IMR-90 (cell line): Measurements from ENCODE around the gene LRRC37B. TPM values are rescaled to one million over a fixed set of nuclear protein-coding genes. Genes with fewer than 3 reads are reported as not detected.

Source experiments
- ATAC-seq: fragments of 200-7000 bp; cut with Tn5 transposase; 2 replicates; pipeline ENCODE4 v1.9.1; 2020; ENCODE audit warnings: low read depth, mild to moderate bottlenecking, moderate library complexity
- BruUV-seq: library from RNA; stranded (reverse); fragments of 400-500 nt; replicated peaks from 2 replicates; lab custom pipeline; 2021; lab: Mats Ljungman, UMichigan
- CTCF ChIA-PET: fragments of 300-600 bp; formaldehyde crosslinking; extraction: SDS; loops from one replicate; lab custom pipeline; 2021; ENCODE audit warnings: antibody characterized with exemption; lab: Yijun Ruan, JAX
- POLR2A ChIA-PET: fragments of 300-600 bp; sonication (Branson Sonifier 250); formaldehyde crosslinking; loops from one replicate; lab custom pipeline; 2022; ENCODE audit warnings: antibody characterized with exemption; ENCODE audit not compliant: unreplicated experiment; lab: Charles Lee
- DNase-seq: peaks from one replicate; pipeline ENCODE4 v3.0.0; 2013
- H2AFZ ChIP-seq: replicated peaks from 2 replicates; pipeline ENCODE3; 2013; ENCODE audit warnings: low read length, mild to moderate bottlenecking; ENCODE audit not compliant: poor library complexity
- H2AK5ac ChIP-seq: 2 replicates; pipeline ENCODE4 v1.6.1; 2013; ENCODE audit warnings: low read depth, low read length, inconsistent platforms
- H2AK9ac ChIP-seq: replicated peaks from 2 replicates; pipeline ENCODE3; 2013; ENCODE audit warnings: mild to moderate bottlenecking, low read depth, low read length, moderate library complexity; ENCODE audit not compliant: poor library complexity
- H2BK120ac ChIP-seq: 2 replicates; pipeline ENCODE4 v1.6.1; 2013; ENCODE audit warnings: low read depth, low read length, inconsistent platforms
- H2BK15ac ChIP-seq: 3 replicates; pipeline ENCODE4 v1.6.1; 2013; ENCODE audit warnings: low read depth, low read length, inconsistent platforms
- H2BK20ac ChIP-seq: 2 replicates; pipeline ENCODE4 v1.6.1; 2013; ENCODE audit warnings: low read depth, mild to moderate bottlenecking, inconsistent platforms, low read length, moderate library complexity
- H2BK5ac ChIP-seq: 2 replicates; pipeline ENCODE4 v1.6.1; 2013; ENCODE audit warnings: mild to moderate bottlenecking, low read depth, low read length, inconsistent platforms; ENCODE audit not compliant: poor library complexity, severe bottlenecking
- H3K14ac ChIP-seq: replicated peaks from 2 replicates; pipeline ENCODE4 v1.6.1; 2013; ENCODE audit warnings: low read depth, low read length, inconsistent platforms
- H3K18ac ChIP-seq: 2 replicates; pipeline ENCODE4 v1.6.1; 2013; ENCODE audit warnings: low read depth, low read length, control low read depth
- H3K23ac ChIP-seq: 2 replicates; pipeline ENCODE4 v1.6.1; 2013; ENCODE audit warnings: low read depth, low read length, inconsistent platforms
- H3K27ac ChIP-seq: 2 replicates; pipeline ENCODE4 v1.5.1; 2013; ENCODE audit warnings: mild to moderate bottlenecking, control low read depth, low read length; ENCODE audit not compliant: insufficient read depth
- H3K27me3 ChIP-seq: 2 replicates; pipeline ENCODE4 v1.6.1; 2013; ENCODE audit warnings: low read length; ENCODE audit not compliant: control insufficient read depth, insufficient read depth
- H3K36me3 ChIP-seq: 2 replicates; pipeline ENCODE4 v1.6.1; 2013; ENCODE audit warnings: low read length, mixed read lengths; ENCODE audit not compliant: control insufficient read depth, insufficient read depth
- H3K4ac ChIP-seq: 2 replicates; pipeline ENCODE4 v1.6.1; 2013; ENCODE audit warnings: low read depth, low read length, inconsistent platforms
- H3K4me1 ChIP-seq: 2 replicates; pipeline ENCODE4 v1.6.1; 2013; ENCODE audit warnings: low read length, mixed read lengths; ENCODE audit not compliant: control insufficient read depth, insufficient read depth
- H3K4me2 ChIP-seq: 2 replicates; pipeline ENCODE4 v1.6.1; 2013; ENCODE audit warnings: low read depth, mild to moderate bottlenecking, control low read depth, low read length, moderate library complexity
- H3K4me3 ChIP-seq: 2 replicates; pipeline ENCODE4 v1.5.1; 2013; ENCODE audit warnings: low read depth, mild to moderate bottlenecking, control low read depth, low read length, moderate library complexity; ENCODE audit not compliant: insufficient read depth
- H3K56ac ChIP-seq: 2 replicates; pipeline ENCODE4 v1.6.1; 2013; ENCODE audit warnings: low read length, inconsistent platforms; ENCODE audit not compliant: insufficient read depth; ENCODE audit errors: extremely low read depth
- H3K79me1 ChIP-seq, 2 experiments: 2 replicates each; pipeline ENCODE4 v1.6.1; 2013; ENCODE audit warnings: low read length in 2 of 2, inconsistent platforms in 1 of 2, low read depth in 1 of 2
- H3K9ac ChIP-seq: 2 replicates; pipeline ENCODE4 v1.6.1; 2013; ENCODE audit warnings: low read depth, low read length, control low read depth
- H3K9me1 ChIP-seq: 2 replicates; pipeline ENCODE4 v1.6.1; 2013; ENCODE audit warnings: low read length, inconsistent platforms; ENCODE audit not compliant: insufficient read depth
- H3K9me3 ChIP-seq: 2 replicates; pipeline ENCODE4 v1.6.1; 2013; ENCODE audit warnings: low read length; ENCODE audit not compliant: control insufficient read depth, insufficient read depth
- H4K20me1 ChIP-seq: 2 replicates; pipeline ENCODE4 v1.6.1; 2013; ENCODE audit warnings: low read length, inconsistent platforms; ENCODE audit not compliant: insufficient read depth
- H4K5ac ChIP-seq: 2 replicates; pipeline ENCODE4 v1.6.1; 2013; ENCODE audit warnings: mild to moderate bottlenecking, low read depth, low read length, control low read depth
- H4K8ac ChIP-seq, 2 experiments: 2 replicates each; pipeline ENCODE4 v1.6.1; 2013; ENCODE audit warnings: low read depth in 2 of 2, low read length in 2 of 2, control low read depth in 1 of 2, inconsistent platforms in 1 of 2
- H4K91ac ChIP-seq: 2 replicates; pipeline ENCODE4 v1.6.1; 2013; ENCODE audit warnings: low read depth, low read length, inconsistent platforms; ENCODE audit not compliant: insufficient read depth
- CEBPB ChIP-seq: IDR thresholded peaks from 2 replicates; pipeline ENCODE4 v1.6.1; 2012; ENCODE audit warnings: low read depth, low read length, improper control_type of control experiment
- CHD1 ChIP-seq: IDR thresholded peaks from 2 replicates; pipeline ENCODE4 v1.6.1; 2012; ENCODE audit warnings: low read depth, low read length, improper control_type of control experiment
- MAFK ChIP-seq: IDR thresholded peaks from 2 replicates; pipeline ENCODE4 v1.6.1; 2012; ENCODE audit warnings: low read depth, low read length, improper control_type of control experiment
- MXI1 ChIP-seq: IDR thresholded peaks from 2 replicates; pipeline ENCODE4 v1.6.1; 2012; ENCODE audit warnings: low read depth, mild to moderate bottlenecking, low read length, moderate library complexity, borderline replicate concordance
- POLR2A ChIP-seq: IDR thresholded peaks from 2 replicates; pipeline ENCODE4 v1.6.1; 2012; ENCODE audit warnings: mild to moderate bottlenecking, low read depth, low read length
- RCOR1 ChIP-seq: IDR thresholded peaks from 2 replicates; pipeline ENCODE4 v1.6.1; 2012; ENCODE audit warnings: mild to moderate bottlenecking, low read length, improper control_type of control experiment; ENCODE audit not compliant: insufficient replicate concordance
- WGBS, 2 experiments: methylation state at CpG; one replicate each; pipeline versions ENCODE4 v1.1.5 to v1.1.7; 2013; ENCODE audit warnings: missing lambda C conversion rate in 2 of 2; ENCODE audit not compliant: insufficient read length in 1 of 2; ENCODE audit errors: extremely low coverage in 2 of 2; 5-methylcytosine and 5-hydroxymethylcytosine counted together
- dilution Hi-C: fragments of 300-500 bp; cut with HindIII; formaldehyde crosslinking; loops from one replicate; pipeline ENCODE4 v1.14.3; 2018; ENCODE audit warnings: low sequenced_read_pairs; ENCODE audit not compliant: unreplicated experiment
- in situ Hi-C: fragments of 300-500 bp; cut with MboI; formaldehyde crosslinking; loops from 3 replicates; pipeline ENCODE4 v1.14.3; 2019; ENCODE audit warnings: low sequenced_read_pairs, inconsistent platforms, mixed read lengths
- intact Hi-C: fragments of 100-400 bp; cut with micrococcal nuclease; formaldehyde crosslinking; loops from 2 replicates; pipeline ENCODE4 v1.10.0; 2022
- polyA plus RNA-seq, 3 experiments: library from polyadenylated mRNA; depleted of rRNA; stranded (reverse); fragments of >200 nt; gene quantifications; 2 replicates each; pipeline ENCODE4 v1.2.3, GENCODE V29; 2012; ENCODE audit warnings: low replicate concordance in 1 of 3
- total RNA-seq: library from RNA; depleted of rRNA; stranded (reverse); fragments of >200 nt; gene quantifications from 2 replicates; pipeline ENCODE4 v1.2.3, GENCODE V29; 2012

The LRRC37B gene
- total and polyA plus RNA-seq, 2 of the 4 experiments (the other 2 are of a cell fraction), result 4.3 to 7.2 TPM

- no TSS peak for BruUV-seq
- no peak overlapping the region for H4K91ac ChIP-seq
- no peak for ATAC-seq
- H3K36me3 ChIP-seq, result peaks cover 34% of the 10 kb centered on the region
- H4K5ac ChIP-seq, result no peak overlapping the region
- no peaks in the 10 kb centered on the region for H3K4me1 ChIP-seq
- no peak overlapping the region for H3K27ac ChIP-seq
- no peak overlapping the region for H3K23ac ChIP-seq
- H2BK5ac ChIP-seq, result no peak overlapping the region
- H2BK15ac ChIP-seq, result no peak overlapping the region
- H2BK120ac ChIP-seq, result no peak overlapping the region
- no peak overlapping the region for H2AK9ac ChIP-seq
- intact Hi-C loops, result loop anchor here (10.0 kb wide), 2 partner anchors 52 to 102 kb away; no protein-coding TSS in a partner anchor
- no peak overlapping the region for H3K14ac ChIP-seq
- H3K4me3 ChIP-seq, result no peak overlapping the region
- no CpG with 5 or more reads among the region's 6 CpGs for WGBS, 2 experiments
- CTCF ChIA-PET, result no interaction called here
- no peaks in the 10 kb centered on the region for H3K9me3 ChIP-seq
- no peak overlapping the region for H3K4me2 ChIP-seq
- POLR2A ChIA-PET, result no interaction called here
- DNase-seq, result no peak
- H3K9ac ChIP-seq, result no peak overlapping the region
- H2AK5ac ChIP-seq, result no peak overlapping the region
- peaks cover 3 to 13% of the 10 kb centered on the region in 2 experiments; a peak in 3 of 4 replicates for H3K79me1 ChIP-seq
- no peaks in the 10 kb centered on the region for H4K20me1 ChIP-seq
- no peak overlapping the region for H3K56ac ChIP-seq
- H3K9me1 ChIP-seq, result no peaks in the 10 kb centered on the region
- dilution Hi-C loops, result no loop called here
- no peak overlapping the region for H2BK20ac ChIP-seq
- H2AFZ ChIP-seq, result no peak overlapping the region
- H3K18ac ChIP-seq, result no peak overlapping the region
- no peaks in the 10 kb centered on the region for H3K27me3 ChIP-seq
- TF ChIP-seq CEBPB (no peak), CHD1 (no peak), RCOR1 (no peak), MXI1 (no peak), POLR2A (no peak), MAFK (no peak)
- H3K4ac ChIP-seq, result no peak overlapping the region
- in situ Hi-C loops, result loop anchor here (10.0 kb wide), 1 partner anchor 58 kb away; no protein-coding TSS in a partner anchor
- H4K8ac ChIP-seq, result no peak overlapping the region
Measured at GRCh38 chr17:31997005-31997404, 10.2 kb upstream of the LRRC37B start.
